ENCODE measurements around the gene PLOD3. TPM values are rescaled to one million over a fixed set of nuclear protein-coding genes. Genes with fewer than 3 reads are reported as not detected.

PLOD3 gene
- total RNA-seq, 3 donors from 2014 or later (not counting 1 experiment from before 2014, with no cell fraction given): 41.7 to 54.5 (median 45.0) TPM

DNA sequence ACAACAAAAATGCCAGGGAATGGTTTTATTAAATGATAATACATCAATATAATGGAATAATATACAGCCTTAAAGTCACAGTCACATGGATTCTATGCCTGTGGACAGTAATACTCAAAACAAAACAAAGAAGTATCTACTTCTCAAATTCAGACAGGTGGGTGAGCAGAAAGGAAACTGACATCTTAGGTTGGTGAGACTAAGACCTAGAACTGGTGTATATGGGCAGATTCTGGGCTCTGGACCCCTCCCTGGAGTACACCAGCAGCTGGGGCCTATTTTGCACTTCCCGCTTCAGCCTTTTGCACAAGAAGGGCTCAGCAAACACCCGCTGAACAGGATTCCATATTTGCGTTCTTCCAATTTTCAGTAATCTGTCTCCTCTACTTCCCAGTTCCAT lies 32.9 kb upstream of the PLOD3 start:
- Mint-ChIP-seq H3K27ac (peak overlapping the region; percentile 39 to 68), H3K36me3 (peaks cover 5% of the 10 kb centered on the region), H3K4me3 (peak overlapping the region; percentile 100), H3K9me3 (no peaks in the 10 kb centered on the region), H3K27me3 (ENCODE audit: low read depth in 2 of 2) (no peaks in the 10 kb centered on the region), H3K4me1 (peaks cover 36 to 42% of the 10 kb centered on the region in 2 donors)
- ATAC-seq: no peak
- Histone ChIP-seq H3K36me3 (ENCODE audit: control insufficient read depth, insufficient read depth, low read length) (peaks cover 9% of the 10 kb centered on the region), H3K4me1 (ENCODE audit: control insufficient read depth, insufficient read depth, low read length) (peaks cover 30% of the 10 kb centered on the region), H3K9me3 (ENCODE audit: control insufficient read depth, insufficient read depth, low read length) (no peaks in the 10 kb centered on the region), H3K27me3 (ENCODE audit: control insufficient read depth, insufficient read depth, low read length) (no peaks in the 10 kb centered on the region), H3K27ac (ENCODE audit: low read length) (no peak overlapping the region), H3K4me3 (ENCODE audit: low read length) (no peak overlapping the region)
- TF ChIP-seq, protein P1, sequence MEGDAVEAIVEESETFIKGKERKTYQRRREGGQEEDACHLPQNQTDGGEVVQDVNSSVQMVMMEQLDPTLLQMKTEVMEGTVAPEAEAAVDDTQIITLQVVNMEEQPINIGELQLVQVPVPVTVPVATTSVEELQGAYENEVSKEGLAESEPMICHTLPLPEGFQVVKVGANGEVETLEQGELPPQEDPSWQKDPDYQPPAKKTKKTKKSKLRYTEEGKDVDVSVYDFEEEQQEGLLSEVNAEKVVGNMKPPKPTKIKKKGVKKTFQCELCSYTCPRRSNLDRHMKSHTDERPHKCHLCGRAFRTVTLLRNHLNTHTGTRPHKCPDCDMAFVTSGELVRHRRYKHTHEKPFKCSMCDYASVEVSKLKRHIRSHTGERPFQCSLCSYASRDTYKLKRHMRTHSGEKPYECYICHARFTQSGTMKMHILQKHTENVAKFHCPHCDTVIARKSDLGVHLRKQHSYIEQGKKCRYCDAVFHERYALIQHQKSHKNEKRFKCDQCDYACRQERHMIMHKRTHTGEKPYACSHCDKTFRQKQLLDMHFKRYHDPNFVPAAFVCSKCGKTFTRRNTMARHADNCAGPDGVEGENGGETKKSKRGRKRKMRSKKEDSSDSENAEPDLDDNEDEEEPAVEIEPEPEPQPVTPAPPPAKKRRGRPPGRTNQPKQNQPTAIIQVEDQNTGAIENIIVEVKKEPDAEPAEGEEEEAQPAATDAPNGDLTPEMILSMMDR (IDR thresholded peaks at IDR 0.05): no peak
- no peak for DNase-seq
- 90% methylated on average over 3 of the region's 3 CpGs for WGBS (ENCODE audit: insufficient coverage)
- intact Hi-C loops (cut with micrococcal nuclease): no loop called here

DNA sequence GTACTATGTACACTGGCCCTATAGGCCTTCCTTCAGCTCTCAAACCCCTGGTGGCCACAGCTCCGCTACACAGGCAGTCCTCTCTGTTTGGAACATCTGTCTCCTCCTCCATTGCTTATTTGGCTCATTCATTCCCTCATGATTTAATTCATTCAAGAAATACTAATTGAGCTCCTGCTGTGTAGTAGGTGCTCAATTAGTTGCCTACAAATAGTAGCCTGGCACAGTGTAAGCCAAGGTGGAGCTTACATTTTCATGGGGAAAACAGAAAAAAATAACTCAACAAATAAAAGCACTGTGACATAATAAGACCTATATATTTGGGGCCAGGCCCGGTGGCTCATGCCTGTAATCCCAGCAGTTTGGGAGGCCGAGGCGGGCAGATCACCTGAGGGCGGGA lies 30.9 kb upstream of the PLOD3 start:
- no peak overlapping the region for H3K27ac ChIP-seq (ENCODE audit: low read length)
- intact Hi-C loops (cut with micrococcal nuclease): no loop called here
- H3K36me3 ChIP-seq (ENCODE audit: control insufficient read depth, insufficient read depth, low read length): peaks cover 9% of the 10 kb centered on the region
- H3K4me1 Mint-ChIP-seq: peaks cover 47 to 60% of the 10 kb centered on the region in 2 donors
- H3K27ac Mint-ChIP-seq: peak overlapping the region in 1 of 2 donors; percentile 39
- H3K27me3 ChIP-seq (ENCODE audit: control insufficient read depth, insufficient read depth, low read length): no peaks in the 10 kb centered on the region
- no peaks in the 10 kb centered on the region for H3K9me3 ChIP-seq (ENCODE audit: control insufficient read depth, insufficient read depth, low read length)
- ATAC-seq: no peak
- no peak overlapping the region for H3K4me3 Mint-ChIP-seq
- DNase-seq: no peak
- no peaks in the 10 kb centered on the region for H3K9me3 Mint-ChIP-seq
- H3K27me3 Mint-ChIP-seq (ENCODE audit: low read depth in 2 of 2): no peaks in the 10 kb centered on the region
- H3K4me1 ChIP-seq (ENCODE audit: control insufficient read depth, insufficient read depth, low read length): peaks cover 45% of the 10 kb centered on the region
- no peak overlapping the region for H3K4me3 ChIP-seq (ENCODE audit: low read length)
- TF ChIP-seq, protein P1 (IDR thresholded peaks at IDR 0.05): no peak
- 100% methylated on average over 5 of the region's 5 CpGs for WGBS (ENCODE audit: insufficient coverage)
- H3K36me3 Mint-ChIP-seq: peaks cover 5% of the 10 kb centered on the region

DNA sequence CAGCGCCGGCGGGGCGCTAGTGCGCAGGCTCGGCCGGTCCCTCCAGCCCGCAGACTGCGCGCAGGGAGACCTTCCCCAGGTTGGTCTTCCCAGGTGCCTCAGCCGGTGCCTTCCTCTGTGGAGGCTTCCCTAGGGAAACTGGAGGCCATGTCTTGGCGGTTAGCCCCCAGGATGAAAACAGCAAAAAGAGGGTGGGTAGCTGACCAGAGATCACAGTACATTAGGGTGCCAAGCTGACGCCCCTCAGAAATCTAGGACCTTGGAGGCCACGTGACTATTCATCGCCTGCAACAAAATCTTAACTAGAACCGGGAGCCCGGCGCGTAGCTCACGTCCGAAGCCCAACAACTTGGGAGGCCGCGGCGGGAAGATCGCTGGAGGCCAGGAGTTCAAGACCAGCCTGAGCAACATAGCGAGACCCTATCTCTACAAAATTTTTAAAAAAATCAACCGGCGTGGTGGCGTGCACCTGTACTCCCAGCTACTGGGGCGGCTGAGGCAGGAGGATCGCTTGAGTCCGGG lies 27.8 kb upstream of the PLOD3 start:
- TF ChIP-seq, protein P1 (IDR thresholded peaks at IDR 0.05): no peak
- peak overlapping the region; percentile 89 for H3K27ac ChIP-seq (ENCODE audit: low read length)
- intact Hi-C loops (cut with micrococcal nuclease): loop anchor here (2.0 kb wide), 1 partner anchor 100 kb away; no protein-coding TSS in a partner anchor
- H3K4me1 ChIP-seq (ENCODE audit: control insufficient read depth, insufficient read depth, low read length): peaks cover 21% of the 10 kb centered on the region
- DNase-seq (no peak), ATAC-seq (no peak)
- H3K4me3 Mint-ChIP-seq: peak overlapping the region; percentile 98
- H3K9me3 ChIP-seq (ENCODE audit: control insufficient read depth, insufficient read depth, low read length): no peaks in the 10 kb centered on the region
- peaks cover 9% of the 10 kb centered on the region for H3K36me3 ChIP-seq (ENCODE audit: control insufficient read depth, insufficient read depth, low read length)
- H3K4me3 ChIP-seq (ENCODE audit: low read length): peak overlapping the region; percentile 83
- H3K9me3 Mint-ChIP-seq: no peaks in the 10 kb centered on the region
- peaks cover 27 to 38% of the 10 kb centered on the region in 2 donors for H3K4me1 Mint-ChIP-seq
- no peaks in the 10 kb centered on the region for H3K27me3 Mint-ChIP-seq (ENCODE audit: low read depth in 2 of 2)
- peak overlapping the region; percentile 95 to 99 for H3K27ac Mint-ChIP-seq
- no peaks in the 10 kb centered on the region for H3K36me3 Mint-ChIP-seq
- 37% methylated on average over 32 of the region's 32 CpGs for WGBS (ENCODE audit: insufficient coverage)
- no peaks in the 10 kb centered on the region for H3K27me3 ChIP-seq (ENCODE audit: control insufficient read depth, insufficient read depth, low read length)
